Prostate gland (tissue), 2 donors: Measurements from ENCODE around the gene PSD2. TPM values are rescaled to one million over a fixed set of nuclear protein-coding genes. Genes with fewer than 3 reads are reported as not detected.
A peak's percentile ranks its signal among the peaks of the same experiment; 100 is the strongest.

ENCODE experiments used
- DNase-seq: peaks from one replicate; pipeline ENCODE4 v3.0.0-alpha.2; 2019; ENCODE audit warnings: low spot score
- H3K27ac ChIP-seq, 2 donors: fragments of 200-600 bp; sonication (generic); 2 replicates each; pipeline ENCODE4 v1.5.1; 2017 to 2019
- H3K27me3 ChIP-seq: fragments of 200-600 bp; sonication (generic); replicated peaks from 2 replicates; pipeline ENCODE4 v1.5.1; 2019; ENCODE audit not compliant: insufficient read depth
- H3K36me3 ChIP-seq, 2 donors: fragments of 200-600 bp; sonication (generic); 1 replicate in 1 of 2; 2 replicates in 1 of 2; pipeline versions ENCODE4 v1.5.1 to v1.8.1; 2017 to 2019
- H3K4me1 ChIP-seq: fragments of 200-600 bp; sonication (generic); replicated peaks from 2 replicates; pipeline ENCODE4 v1.5.1; 2019
- H3K4me3 ChIP-seq, 2 donors: fragments of 200-600 bp; sonication (generic); 2 replicates each; pipeline ENCODE4 v1.5.1; 2017 to 2019
- H3K9me3 ChIP-seq: fragments of 200-600 bp; sonication (generic); 2 replicates; pipeline ENCODE4 v1.5.1; 2017
- CTCF ChIP-seq, 4 experiments: fragments of 200-600 bp in 2 of 4; fragments of 450-650 bp in 2 of 4; sonication (generic) in 2 of 4; IDR thresholded peaks; 1 replicate in 3 of 4; 2 replicates in 1 of 4; pipeline ENCODE4 v1.5.1; 2016 to 2019; ENCODE audit warnings: antibody characterized with exemption in 4 of 4, mild to moderate bottlenecking in 2 of 4, moderate library complexity in 2 of 4
- POLR2A ChIP-seq: fragments of 450-650 bp; IDR thresholded peaks from one replicate; pipeline ENCODE4 v1.6.1; 2016; ENCODE audit warnings: antibody characterized with exemption, mild to moderate bottlenecking
- POLR2AphosphoS5 ChIP-seq: sonication (generic); formaldehyde crosslinking; IDR thresholded peaks from one replicate; pipeline ENCODE4 v1.6.1; 2017; ENCODE audit warnings: antibody characterized with exemption
- WGBS: methylation state at CpG from one replicate; pipeline ENCODE4 v1.1.5; 2018; 5-methylcytosine and 5-hydroxymethylcytosine counted together
- intact Hi-C: fragments of 100-400 bp; cut with DNase I; formaldehyde crosslinking; loops from one replicate; pipeline ENCODE4 v1.14.2; 2022
- total RNA-seq, 2 donors: library from RNA; depleted of rRNA; stranded (reverse); fragments of >200 nt; gene quantifications; one replicate each; pipeline ENCODE4 v1.1.0, GENCODE V29; 2016

The PSD2 gene
- total RNA-seq, 2 donors from 2014 or later, result 0.46 to 0.74 TPM

GRCh38 chr5:139880416-139881142, 85.0 kb downstream of the PSD2 start:
- TF ChIP-seq POLR2A, result no peak
- no peak for TF ChIP-seq POLR2AphosphoS5
- WGBS, result 40% methylated on average over 18 of the region's 18 CpGs
- Histone ChIP-seq H3K9me3 (no peaks in the 10 kb centered on the region), H3K27ac (peak overlapping the region; percentile 35 to 45), H3K36me3 (no peaks in the 10 kb centered on the region), H3K27me3 (no peaks in the 10 kb centered on the region), H3K4me1 (no peaks in the 10 kb centered on the region), H3K4me3 (no peak overlapping the region)
- no peak for DNase-seq
- intact Hi-C loops, result no loop called here

GRCh38 chr5:139881143-139881733, 85.6 kb downstream of the PSD2 start:
- Histone ChIP-seq H3K9me3 (no peaks in the 10 kb centered on the region), H3K4me3 (no peak overlapping the region), H3K36me3 (no peaks in the 10 kb centered on the region), H3K4me1 (no peaks in the 10 kb centered on the region), H3K27ac (peak overlapping the region; percentile 43 to 45), H3K27me3 (no peaks in the 10 kb centered on the region)
- intact Hi-C loops, result no loop called here
- TF ChIP-seq POLR2AphosphoS5 (no peak), CTCF (IDR thresholded peaks at IDR 0.05) (no peak), POLR2A (no peak)
- no peak for DNase-seq
- WGBS, result 53% methylated on average over 5 of the region's 5 CpGs

- no peaks in the 10 kb centered on the region for H3K36me3 ChIP-seq
- no peak overlapping the region for H3K4me3 ChIP-seq
- H3K27me3 ChIP-seq, result no peaks in the 10 kb centered on the region
- peak overlapping the region; percentile 43 to 69 for H3K27ac ChIP-seq
- WGBS, result 49% methylated on average over 3 of the region's 3 CpGs
- TF ChIP-seq POLR2AphosphoS5, result no peak
- TF ChIP-seq CTCF (IDR thresholded peaks at IDR 0.05), result no peak
- no peak for TF ChIP-seq POLR2A
- DNase-seq, result no peak
- intact Hi-C loops, result no loop called here
- no peaks in the 10 kb centered on the region for H3K9me3 ChIP-seq
- H3K4me1 ChIP-seq, result no peaks in the 10 kb centered on the region
Measured at GRCh38 chr5:139882316-139882715, 86.7 kb downstream of the PSD2 start.

- intact Hi-C loops, result no loop called here
- 15% methylated on average over 10 of the region's 10 CpGs for WGBS
- Histone ChIP-seq H3K4me3 (no peak overlapping the region), H3K36me3 (no peaks in the 10 kb centered on the region), H3K9me3 (no peaks in the 10 kb centered on the region), H3K27me3 (no peaks in the 10 kb centered on the region), H3K4me1 (no peaks in the 10 kb centered on the region), H3K27ac (peak overlapping the region; percentile 53 to 69)
- peak; percentile 85 for DNase-seq
- no peak for TF ChIP-seq CTCF (IDR thresholded peaks at IDR 0.05)
- TF ChIP-seq POLR2A, result no peak
- TF ChIP-seq POLR2AphosphoS5, result peak; percentile 49
Measured at GRCh38 chr5:139882961-139883539, 87.4 kb downstream of the PSD2 start.

GRCh38 chr5:139884144-139884543, 88.5 kb downstream of the PSD2 start:
- no peaks in the 10 kb centered on the region for H3K4me1 ChIP-seq
- no peaks in the 10 kb centered on the region for H3K27me3 ChIP-seq
- intact Hi-C loops, result no loop called here
- H3K27ac ChIP-seq, result peak overlapping the region; percentile 53 to 69
- TF ChIP-seq POLR2AphosphoS5, result peak; percentile 54
- TF ChIP-seq CTCF (IDR thresholded peaks at IDR 0.05), result no peak
- H3K9me3 ChIP-seq, result no peaks in the 10 kb centered on the region
- H3K36me3 ChIP-seq, result no peaks in the 10 kb centered on the region
- no peak overlapping the region for H3K4me3 ChIP-seq
- 29% methylated on average over 3 of the region's 3 CpGs for WGBS
- peak; percentile 63 for DNase-seq
